Measurements from ENCODE around the gene MSI2.

The MSI2 gene

DNA sequence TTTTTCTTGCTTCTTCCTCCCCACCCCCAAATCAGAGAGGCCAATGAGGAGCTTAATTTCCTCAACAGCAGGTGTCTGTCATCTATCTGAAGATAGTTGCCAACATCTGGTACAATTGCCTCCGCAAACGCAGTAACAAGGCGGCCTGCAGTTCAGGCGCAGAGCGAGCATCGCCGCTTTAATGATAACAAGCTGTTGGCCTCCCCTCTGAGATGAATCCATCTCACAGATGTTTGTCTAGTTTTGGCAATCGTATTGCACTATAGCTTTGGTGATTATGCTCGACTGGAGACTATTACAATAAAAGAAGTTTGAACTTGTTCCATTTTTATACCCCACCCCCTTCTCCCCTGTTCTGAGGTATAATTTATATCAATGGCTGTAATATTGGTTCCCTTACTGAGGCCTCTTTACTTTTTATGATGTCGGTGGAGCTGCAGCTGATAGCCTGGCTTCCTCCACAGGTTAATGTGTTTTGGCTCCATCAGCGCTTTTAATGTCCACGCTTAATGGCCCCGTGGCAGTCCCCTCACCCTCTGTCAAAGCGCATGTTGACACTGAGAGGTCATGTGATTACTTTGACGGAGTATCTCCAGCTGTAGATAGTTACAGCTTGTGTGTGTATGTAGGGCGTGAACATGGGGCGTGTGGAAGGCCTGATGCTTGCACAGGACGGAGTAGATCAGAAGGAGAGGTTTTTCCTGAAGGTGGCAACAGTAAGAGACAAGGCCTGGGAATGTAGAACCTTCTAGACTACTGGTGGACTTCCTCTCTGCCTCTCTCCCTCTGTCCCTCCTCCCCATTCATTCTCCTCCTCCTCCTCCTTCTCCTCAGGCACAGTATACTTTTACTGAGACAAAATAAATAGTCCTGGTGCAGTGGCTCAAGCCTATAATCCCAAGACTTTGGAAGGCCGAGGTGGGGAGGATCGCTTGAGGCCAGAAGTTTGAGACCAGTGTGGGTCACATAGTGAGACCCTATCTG is 164.7 kb downstream of the MSI2 start:
- no peak overlapping the region for H3K27ac ChIP-seq
- TF ChIP-seq, protein P1, sequence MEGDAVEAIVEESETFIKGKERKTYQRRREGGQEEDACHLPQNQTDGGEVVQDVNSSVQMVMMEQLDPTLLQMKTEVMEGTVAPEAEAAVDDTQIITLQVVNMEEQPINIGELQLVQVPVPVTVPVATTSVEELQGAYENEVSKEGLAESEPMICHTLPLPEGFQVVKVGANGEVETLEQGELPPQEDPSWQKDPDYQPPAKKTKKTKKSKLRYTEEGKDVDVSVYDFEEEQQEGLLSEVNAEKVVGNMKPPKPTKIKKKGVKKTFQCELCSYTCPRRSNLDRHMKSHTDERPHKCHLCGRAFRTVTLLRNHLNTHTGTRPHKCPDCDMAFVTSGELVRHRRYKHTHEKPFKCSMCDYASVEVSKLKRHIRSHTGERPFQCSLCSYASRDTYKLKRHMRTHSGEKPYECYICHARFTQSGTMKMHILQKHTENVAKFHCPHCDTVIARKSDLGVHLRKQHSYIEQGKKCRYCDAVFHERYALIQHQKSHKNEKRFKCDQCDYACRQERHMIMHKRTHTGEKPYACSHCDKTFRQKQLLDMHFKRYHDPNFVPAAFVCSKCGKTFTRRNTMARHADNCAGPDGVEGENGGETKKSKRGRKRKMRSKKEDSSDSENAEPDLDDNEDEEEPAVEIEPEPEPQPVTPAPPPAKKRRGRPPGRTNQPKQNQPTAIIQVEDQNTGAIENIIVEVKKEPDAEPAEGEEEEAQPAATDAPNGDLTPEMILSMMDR (conservative IDR thresholded peaks at IDR 0.05) = no peak

DNA sequence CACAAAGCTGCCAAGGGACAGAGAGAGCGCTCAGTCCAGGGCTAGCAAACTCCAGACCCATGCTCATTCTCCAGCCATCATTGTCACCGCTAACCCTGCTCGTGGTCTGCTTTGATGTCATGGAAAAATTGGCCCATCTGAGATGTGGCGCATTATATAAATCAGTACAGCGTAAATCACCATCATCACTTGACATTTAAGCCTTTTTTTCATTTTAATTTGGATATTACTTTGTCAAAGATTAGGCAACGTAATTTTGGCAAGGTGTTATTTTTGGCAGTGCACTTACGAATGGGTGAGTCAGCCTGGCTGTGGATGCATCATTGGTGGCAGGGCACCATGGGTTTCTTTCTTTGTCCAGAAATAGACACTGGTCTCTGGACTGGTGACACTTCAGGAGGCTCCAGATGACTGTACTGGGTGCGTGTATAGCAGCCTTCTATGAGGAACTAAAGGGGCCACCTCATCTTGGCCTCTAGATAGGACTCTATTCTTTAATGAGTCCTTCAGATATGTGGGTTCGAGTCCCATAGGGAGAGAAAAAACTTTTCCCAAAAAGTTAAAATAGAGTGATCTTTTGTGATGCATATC is 166.3 kb downstream of the MSI2 start:
- peak overlapping the region; percentile 52; the same call in 1 of the 2 replicates for H3K27ac ChIP-seq
- TF ChIP-seq, protein P1 (conservative IDR thresholded peaks at IDR 0.05) = no peak

DNA sequence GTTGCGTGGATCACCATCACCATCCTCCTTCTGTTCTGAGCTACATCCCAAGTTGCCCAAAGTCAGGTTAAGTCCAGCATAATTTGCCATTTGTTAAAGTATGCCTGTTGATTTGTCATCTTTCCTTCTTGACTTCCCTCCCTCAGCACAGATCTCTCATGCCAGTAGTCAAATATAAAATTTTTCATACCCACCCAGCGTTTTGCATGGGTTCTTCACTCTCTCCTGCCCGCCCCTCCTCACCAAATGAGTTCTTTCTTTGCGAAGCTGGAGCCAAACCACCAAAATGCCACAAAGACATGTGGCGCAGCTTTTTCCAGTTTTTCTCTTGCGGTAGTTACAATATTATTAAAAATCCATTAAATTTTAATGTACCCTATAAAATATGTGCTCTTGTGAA is 167.2 kb downstream of the MSI2 start:
- TF ChIP-seq, protein P1 (conservative IDR thresholded peaks at IDR 0.05) = no peak
- peak overlapping the region; percentile 52 for H3K27ac ChIP-seq

DNA sequence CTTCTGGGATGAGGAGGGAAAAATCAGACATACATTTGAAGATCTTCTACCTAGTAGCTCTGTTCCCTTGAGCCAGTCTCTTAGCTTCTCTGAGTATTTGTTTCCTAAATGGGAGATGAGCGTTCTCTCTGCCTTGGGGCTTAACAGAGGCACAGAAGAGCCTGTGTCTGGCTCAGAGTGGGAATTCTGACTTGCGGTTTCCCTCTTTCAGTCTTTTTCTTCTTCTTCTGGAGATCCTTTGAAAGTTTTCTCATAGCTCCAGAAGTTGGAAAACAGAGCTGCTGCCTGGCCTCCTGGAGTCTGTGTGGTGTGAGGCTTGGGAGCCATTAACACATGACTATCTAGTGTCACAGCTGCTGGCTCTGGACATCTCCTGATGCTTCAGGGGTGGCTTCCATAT is 167.9 kb downstream of the MSI2 start:
- peak overlapping the region; percentile 52 for H3K27ac ChIP-seq
- TF ChIP-seq, protein P1 (conservative IDR thresholded peaks at IDR 0.05) = no peak

DNA sequence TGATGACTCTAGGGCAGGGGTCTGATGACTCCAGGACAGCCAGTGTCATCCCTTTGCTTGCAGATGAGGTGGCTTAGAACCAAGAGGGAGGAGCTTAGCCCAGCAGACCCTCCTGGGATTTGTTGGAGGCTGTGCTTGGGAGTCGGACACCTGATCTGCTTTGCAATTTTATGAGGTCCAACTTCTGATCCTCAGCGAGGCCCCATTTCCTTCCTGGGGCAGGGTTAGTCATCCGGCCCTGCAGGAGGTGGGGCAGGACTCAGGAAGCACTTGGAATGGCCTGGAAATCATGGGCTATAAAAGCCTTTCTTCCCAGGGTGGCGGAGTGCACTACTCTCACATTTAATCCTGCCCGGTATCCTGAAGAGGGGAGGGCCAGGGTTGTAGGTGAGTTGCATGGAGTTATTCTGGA is 168.5 kb downstream of the MSI2 start:
- TF ChIP-seq, protein P1 (conservative IDR thresholded peaks at IDR 0.05) = no peak
- peak overlapping the region; percentile 52 for H3K27ac ChIP-seq

DNA sequence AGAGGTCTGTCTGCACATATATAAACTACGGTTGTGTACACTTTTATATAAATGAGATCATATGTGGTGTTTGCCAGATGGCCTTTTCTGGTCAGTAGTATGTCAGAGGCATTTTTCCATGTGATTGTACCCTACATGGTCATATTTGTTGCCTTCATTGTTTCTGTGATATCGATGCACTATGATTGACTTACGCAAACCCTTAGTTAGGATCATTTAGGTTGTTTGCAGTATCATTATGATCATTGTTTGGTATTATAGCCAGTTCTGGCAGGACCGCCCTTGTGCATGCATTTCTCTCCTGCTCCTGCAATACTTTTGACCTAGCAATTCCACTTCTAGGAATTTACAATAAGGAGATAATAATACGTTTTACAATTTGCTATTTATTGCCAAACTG is 169.1 kb downstream of the MSI2 start:
- TF ChIP-seq, protein P1 (conservative IDR thresholded peaks at IDR 0.05) = no peak
- no peak overlapping the region; the same call in 1 of the 2 replicates for H3K27ac ChIP-seq

Data from VCaP (cell line).